ENCODE measurements around the gene KCNQ1OT1.

The KCNQ1OT1 gene

GRCh38 chr11:2717561-2718325, 17.9 kb upstream of the KCNQ1OT1 start:
- DNase-seq (ENCODE audit: low spot score): no peak
- Histone ChIP-seq H3K4me3 (no peak overlapping the region), H3K27ac (no peak overlapping the region)
- TF ChIP-seq CTCF (IDR thresholded peaks at IDR 0.05): no peak

GRCh38 chr11:2716376-2717095, 16.7 kb upstream of the KCNQ1OT1 start:
- Histone ChIP-seq H3K27ac (no peak overlapping the region), H3K4me3 (no peak overlapping the region)
- TF ChIP-seq CTCF (IDR thresholded peaks at IDR 0.05): no peak
- no peak for DNase-seq (ENCODE audit: low spot score)

GRCh38 chr11:2715716-2716350, 16.0 kb upstream of the KCNQ1OT1 start:
- Histone ChIP-seq H3K4me3 (no peak overlapping the region), H3K27ac (no peak overlapping the region)
- no peak for TF ChIP-seq CTCF (IDR thresholded peaks at IDR 0.05)
- DNase-seq (ENCODE audit: low spot score): no peak

- H3K4me3 ChIP-seq: no peak overlapping the region
- no peak for TF ChIP-seq CTCF (IDR thresholded peaks at IDR 0.05)
- DNase-seq (ENCODE audit: low spot score): no peak
- no peak overlapping the region for H3K27ac ChIP-seq
These were observed 15.1 kb upstream of the KCNQ1OT1 start for GRCh38 chr11:2714871-2715270.

GRCh38 chr11:2714463-2714800, 14.6 kb upstream of the KCNQ1OT1 start:
- Histone ChIP-seq H3K4me3 (no peak overlapping the region), H3K27ac (no peak overlapping the region)
- no peak for DNase-seq (ENCODE audit: low spot score)
- no peak for TF ChIP-seq CTCF (IDR thresholded peaks at IDR 0.05)

GRCh38 chr11:2713661-2714462, 14.1 kb upstream of the KCNQ1OT1 start:
- Histone ChIP-seq H3K27ac (no peak overlapping the region), H3K4me3 (no peak overlapping the region)
- no peak for TF ChIP-seq CTCF (IDR thresholded peaks at IDR 0.05)
- DNase-seq (ENCODE audit: low spot score): no peak

All from coronary artery (tissue), 2 donors.